Endothelial cell of umbilical vein (primary cell): ENCODE data around the gene ACTR3. TPM values are rescaled to one million over a fixed set of nuclear protein-coding genes. Genes with fewer than 3 reads are reported as not detected.

Experiments
- BruUV-seq: library from RNA; stranded (reverse); fragments of 400-500 nt; replicated peaks from 2 replicates; lab custom pipeline; 2021; lab: Mats Ljungman, UMichigan
- CTCF ChIA-PET: fragments of 300-600, 350-600 bp; sonication (Branson Sonifier 250); formaldehyde crosslinking; loops from one replicate; lab custom pipeline; 2021; ENCODE audit warnings: antibody characterized with exemption, inconsistent platforms; lab: Charles Lee
- POLR2A ChIA-PET: fragments of 300-600, 350-600 bp; sonication (Branson Sonifier 250); formaldehyde crosslinking; loops from one replicate; lab custom pipeline; 2021; ENCODE audit warnings: antibody characterized with exemption, inconsistent platforms; lab: Charles Lee
- DNase-seq: peaks from one replicate; pipeline ENCODE4 v3.0.0-alpha.2; 2011; ENCODE audit warnings: low read depth, low spot score
- FAIRE-seq: peaks from 2 replicates; lab custom pipeline; 2011; peaks lifted over from hg19 to GRCh38; lab: Jason Lieb, UNC
- H2AFZ ChIP-seq: 2 replicates; pipeline ENCODE4 v1.6.0; 2012; ENCODE audit warnings: low read depth, low read length, control low read depth, inconsistent platforms
- H3K27ac ChIP-seq: 2 replicates; pipeline ENCODE4 v1.5.1; 2011; ENCODE audit warnings: low read depth, mild to moderate bottlenecking, control low read depth, low read length, moderate library complexity; ENCODE audit not compliant: insufficient read depth
- H3K27me3 ChIP-seq, 2 experiments: 2 replicates each; pipeline versions ENCODE4 v1.6.0 to v1.6.1; 2011; ENCODE audit warnings: low read length in 2 of 2, mixed read lengths in 1 of 2; ENCODE audit not compliant: control insufficient read depth in 2 of 2, insufficient read depth in 2 of 2
- H3K36me3 ChIP-seq, 2 experiments: 2 replicates in 1 of 2; 3 replicates in 1 of 2; pipeline ENCODE4 v1.5.1; 2011; ENCODE audit warnings: low read length in 2 of 2, mild to moderate bottlenecking in 1 of 2, moderate library complexity in 1 of 2; ENCODE audit not compliant: control insufficient read depth in 2 of 2, insufficient read depth in 2 of 2; ENCODE audit errors: extremely low read depth in 1 of 2
- H3K4me1 ChIP-seq: 3 replicates; pipeline ENCODE4 v1.5.1; 2011; ENCODE audit warnings: mild to moderate bottlenecking, low read length; ENCODE audit not compliant: control insufficient read depth, insufficient read depth; ENCODE audit errors: extremely low read depth
- H3K4me2 ChIP-seq: 2 replicates; pipeline ENCODE4 v1.6.1; 2011; ENCODE audit warnings: low read length, control low read depth, mixed read lengths; ENCODE audit not compliant: insufficient read depth
- H3K4me3 ChIP-seq, 3 experiments: fragments of 200-600 bp in 1 of 3; sonication (generic), shearing (Covaris generic) in 1 of 3; replicated peaks in 1 of 3; 2 replicates each; pipeline ENCODE4 v1.5.1; 2011 to 2016; ENCODE audit warnings: control low read depth in 3 of 3, low read length in 3 of 3, mild to moderate bottlenecking in 2 of 3, inconsistent platforms in 1 of 3, low read depth in 1 of 3, moderate library complexity in 1 of 3; ENCODE audit not compliant: insufficient read depth in 1 of 3
- H3K79me2 ChIP-seq: 2 replicates; pipeline ENCODE4 v1.6.0; 2012; ENCODE audit warnings: low read length, inconsistent platforms; ENCODE audit not compliant: control insufficient read depth, insufficient read depth
- H3K9ac ChIP-seq: replicated peaks from 2 replicates; pipeline ENCODE3; 2011; ENCODE audit warnings: low read length, control low read depth; ENCODE audit not compliant: insufficient read depth; ENCODE audit errors: extremely low read depth
- H3K9me1 ChIP-seq: replicated peaks from 3 replicates; pipeline ENCODE4 v1.6.0; 2011; ENCODE audit warnings: mild to moderate bottlenecking, low read length; ENCODE audit not compliant: control insufficient read depth, insufficient read depth; ENCODE audit errors: extremely low read depth
- H3K9me3 ChIP-seq: replicated peaks from 2 replicates; pipeline ENCODE4 v1.5.1; 2012; ENCODE audit warnings: low read length, inconsistent platforms; ENCODE audit not compliant: control insufficient read depth, insufficient read depth
- H4K20me1 ChIP-seq: replicated peaks from 2 replicates; pipeline ENCODE3; 2011; ENCODE audit warnings: mild to moderate bottlenecking, low read length; ENCODE audit not compliant: control insufficient read depth, insufficient read depth; ENCODE audit errors: extremely low read depth
- FOS ChIP-seq: IDR thresholded peaks from 2 replicates; pipeline ENCODE4 v1.6.1; 2011; ENCODE audit warnings: mild to moderate bottlenecking, low read length, moderate library complexity, borderline replicate concordance; ENCODE audit not compliant: insufficient read depth
- JUN ChIP-seq: IDR thresholded peaks from 2 replicates; pipeline ENCODE4 v1.6.1; 2011; ENCODE audit warnings: borderline replicate concordance, low read depth; ENCODE audit not compliant: insufficient read length, insufficient read depth
- POLR2A ChIP-seq: IDR thresholded peaks from 2 replicates; pipeline ENCODE4 v1.6.1; 2012; ENCODE audit warnings: low read depth, mild to moderate bottlenecking, control low read depth, low read length
- dilution Hi-C: fragments of 300-500 bp; cut with MboI; formaldehyde crosslinking; loops from one replicate; pipeline ENCODE4 v1.15.0; 2019; ENCODE audit warnings: low sequenced_read_pairs; ENCODE audit not compliant: extremely low pct_ligation_motif_present
- intact Hi-C: fragments of 100-400 bp; cut with micrococcal nuclease; formaldehyde crosslinking; loops from one replicate; pipeline ENCODE4 v1.10.0; 2022
- polyA plus RNA-seq, 4 experiments: library from polyadenylated mRNA; depleted of rRNA in 3 of 4; stranded (reverse) in 3 of 4; unstranded in 1 of 4; fragments of >200 nt; gene quantifications; 2 replicates each; pipeline versions ENCODE4 v1.2.1 to v1.2.3, GENCODE V29; 2011 to 2012; ENCODE audit warnings: missing spikeins in 1 of 4
- total RNA-seq: library from RNA; stranded (reverse); gene quantifications from 2 replicates; pipeline ENCODE4 v1.2.3, GENCODE V29; 2021
- TF ChIP-seq, protein P1 (sequence below): IDR thresholded peaks from 2 replicates; pipeline ENCODE4 v1.6.1; 2011; ENCODE audit not compliant: insufficient read depth, insufficient read length

ACTR3 gene
- total and polyA plus RNA-seq, 2 donors (not counting 3 experiments of a cell fraction or from before 2014, with no cell fraction given), result 120 to 401 TPM

DNA sequence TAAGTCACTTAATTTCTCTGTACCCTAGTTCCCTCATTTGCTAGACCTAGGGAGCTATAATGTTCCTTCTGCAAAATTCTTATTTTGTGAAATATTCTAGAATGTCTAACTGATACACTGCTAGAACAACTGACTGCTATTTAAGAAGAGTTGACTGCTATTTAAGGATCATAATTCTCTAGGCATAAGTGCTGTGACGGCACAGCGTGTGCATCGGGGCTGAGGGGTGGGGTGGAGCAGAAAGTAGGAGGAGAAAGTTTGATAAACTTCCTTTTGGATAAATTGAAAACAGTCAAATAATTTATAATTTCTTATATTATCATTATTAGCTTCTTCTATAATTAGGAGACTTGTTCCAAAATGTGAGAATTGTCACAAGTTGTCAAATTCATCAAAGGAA lies 10.4 kb upstream of the ACTR3 start:
- intact Hi-C loops (no loop called here), dilution Hi-C loops (no loop called here)
- Histone ChIP-seq H3K4me1 (peaks cover 7% of the 10 kb centered on the region), H3K4me3 (no peak overlapping the region), H3K4me2 (no peak overlapping the region), H3K9me3 (no peaks in the 10 kb centered on the region), H2AFZ (no peak overlapping the region), H3K9me1 (no peaks in the 10 kb centered on the region), H3K27me3 (no peaks in the 10 kb centered on the region), H3K27ac (no peak overlapping the region), H3K9ac (no peak overlapping the region), H4K20me1 (no peaks in the 10 kb centered on the region), H3K79me2 (no peaks in the 10 kb centered on the region), H3K36me3 (no peaks in the 10 kb centered on the region)
- TF ChIP-seq JUN (no peak), POLR2A (no peak)
- ChIA-PET POLR2A (no interaction called here), CTCF (interaction anchor here (1.0 to 2.5 kb wide), 3 partner anchors 9 to 123 kb away, joined by 3 to 5 read pairs (median 5); partner anchors contain the start of gene SLC35F5)
- FAIRE-seq (no peak), DNase-seq (no peak)
- no TSS peak for BruUV-seq

DNA sequence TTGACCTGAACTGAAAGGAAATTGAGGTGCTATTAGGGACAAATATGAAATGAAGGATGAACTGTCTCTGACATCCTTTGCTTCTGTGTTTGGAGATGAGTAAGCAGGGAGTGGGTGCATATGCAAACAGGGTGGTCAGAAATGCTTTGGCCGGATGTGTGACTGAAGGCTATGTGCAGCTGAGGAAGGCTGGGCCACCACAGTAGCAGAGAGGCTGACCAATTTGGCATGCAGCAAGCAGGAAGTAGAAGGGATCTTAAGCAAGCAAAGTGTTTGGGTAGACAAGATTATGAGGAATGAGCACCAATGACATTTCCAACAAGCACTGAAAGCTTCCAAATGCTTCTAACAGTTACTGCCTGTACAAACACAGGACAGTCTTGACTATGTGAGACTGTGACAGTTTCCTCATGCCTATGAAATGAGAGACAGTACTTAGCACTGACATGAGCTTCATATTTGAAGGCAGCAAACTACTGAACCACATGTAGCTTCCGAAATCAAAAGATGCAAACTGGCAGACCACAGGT lies 3.3 kb upstream of the ACTR3 start:
- dilution Hi-C loops, result no loop called here

More for the DNA sequence above, 3.3 kb upstream of the ACTR3 start:
- no peaks in the 10 kb centered on the region for H4K20me1 ChIP-seq
- peaks cover 17% of the 10 kb centered on the region for H3K4me1 ChIP-seq
- no TSS peak for BruUV-seq
- TF ChIP-seq, protein P1, sequence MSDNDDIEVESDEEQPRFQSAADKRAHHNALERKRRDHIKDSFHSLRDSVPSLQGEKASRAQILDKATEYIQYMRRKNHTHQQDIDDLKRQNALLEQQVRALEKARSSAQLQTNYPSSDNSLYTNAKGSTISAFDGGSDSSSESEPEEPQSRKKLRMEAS, result no peak
- TF ChIP-seq FOS, result peak; percentile 29
- H2AFZ ChIP-seq, result no peak overlapping the region
- H3K27ac ChIP-seq, result no peak overlapping the region
- H3K4me3 ChIP-seq, result no peak overlapping the region
- H3K9ac ChIP-seq, result no peak overlapping the region
- no peaks in the 10 kb centered on the region for H3K27me3 ChIP-seq
- intact Hi-C loops, result no loop called here
- DNase-seq, result no peak
- H3K79me2 ChIP-seq, result peaks cover 31% of the 10 kb centered on the region
- H3K36me3 ChIP-seq, result no peaks in the 10 kb centered on the region
- POLR2A ChIA-PET, result no interaction called here
- H3K4me2 ChIP-seq, result no peak overlapping the region
- no peaks in the 10 kb centered on the region for H3K9me1 ChIP-seq
- CTCF ChIA-PET, result no interaction called here
- no peaks in the 10 kb centered on the region for H3K9me3 ChIP-seq
- no peak for FAIRE-seq
